GM12872 (cell line): Measurements from ENCODE around the gene KLC4.

Source experiments
- CTCF ChIP-seq: IDR thresholded peaks from 3 replicates; pipeline ENCODE4 v1.5.1; 2011; ENCODE audit warnings: low read depth, mild to moderate bottlenecking, low read length, moderate library complexity; ENCODE audit not compliant: insufficient read depth

KLC4 gene

GRCh38 chr6:43060034-43060754 lies 763 bp downstream of the KLC4 start:
- no peak for TF ChIP-seq CTCF

GRCh38 chr6:43060755-43061633 lies 1.6 kb downstream of the KLC4 start:
- TF ChIP-seq CTCF: no peak

- TF ChIP-seq CTCF: no peak
These were observed 2.4 kb downstream of the KLC4 start for GRCh38 chr6:43061861-43062260.

- TF ChIP-seq CTCF: no peak
These were observed 3.4 kb downstream of the KLC4 start for GRCh38 chr6:43062818-43063217.

- peak; percentile 61 for TF ChIP-seq CTCF
These were observed 10.7 kb downstream of the KLC4 start for GRCh38 chr6:43070028-43070632.

- no peak for TF ChIP-seq CTCF
These were observed 15.6 kb downstream of the KLC4 start for GRCh38 chr6:43074847-43075669.
